Tibial artery (tissue), 4 donors: ENCODE results near the gene MAT2B.
"Not testable (repeated sequence)": the region's sequence is repeated elsewhere in the genome, so short reads cannot be mapped to it uniquely, and the experiment has no call there.

Source experiments
- DNase-seq, 2 donors: peaks; one replicate each; pipeline ENCODE4 v3.0.0-alpha.2; 2019
- H3K27ac ChIP-seq, 2 donors: fragments of 200-600 bp; sonication (generic) in 1 of 2; 1 replicate in 1 of 2; 2 replicates in 1 of 2; pipeline ENCODE4 v1.5.1; 2018 to 2019; ENCODE audit warnings: mild to moderate bottlenecking in 1 of 2
- H3K27me3 ChIP-seq, 2 donors: fragments of 200-600 bp; sonication (generic) in 1 of 2; one replicate each; pipeline versions ENCODE4 v1.5.1 to v1.6.0; 2016 to 2019
- H3K36me3 ChIP-seq, 3 donors: fragments of 200-600 bp; sonication (generic) in 2 of 3; one replicate each; pipeline ENCODE4 v1.5.1; 2016 to 2019; ENCODE audit warnings: mild to moderate bottlenecking in 2 of 3
- H3K4me1 ChIP-seq, 4 donors: fragments of 200-600 bp; sonication (generic) in 2 of 4; 1 replicate in 3 of 4; 2 replicates in 1 of 4; pipeline ENCODE4 v1.5.1; 2016 to 2019
- H3K4me3 ChIP-seq, 2 donors: fragments of 200-600 bp; sonication (generic) in 1 of 2; 1 replicate in 1 of 2; 2 replicates in 1 of 2; pipeline ENCODE4 v1.5.1; 2018 to 2019; ENCODE audit warnings: mild to moderate bottlenecking in 2 of 2
- H3K9me3 ChIP-seq, 3 donors: fragments of 200-600 bp; sonication (generic) in 1 of 3; one replicate each; pipeline ENCODE4 v1.5.1; 2016 to 2019
- CTCF ChIP-seq, 2 experiments: fragments of 200-600 bp in 1 of 2; fragments of 450-650 bp in 1 of 2; IDR thresholded peaks; one replicate each; pipeline ENCODE4 v1.5.1; 2017 to 2019; ENCODE audit warnings: antibody characterized with exemption in 2 of 2, mild to moderate bottlenecking in 1 of 2, moderate library complexity in 1 of 2
- intact Hi-C: fragments of 100-400 bp; cut with DNase I; formaldehyde crosslinking; loops from one replicate; pipeline ENCODE4 v1.15.0; 2023; ENCODE audit warnings: low total_unique reads

MAT2B gene

GRCh38 chr5:163531272-163531671 lies 25.9 kb downstream of the MAT2B start:
- intact Hi-C loops, result no loop called here
- TF ChIP-seq CTCF (IDR thresholded peaks at IDR 0.05), result no peak

GRCh38 chr5:163532171-163533084 lies 27.0 kb downstream of the MAT2B start:
- no peak overlapping the region for H3K4me3 ChIP-seq
- intact Hi-C loops, result no loop called here

More at GRCh38 chr5:163531272-163531671, 25.9 kb downstream of the MAT2B start:
- DNase-seq, result no peak
- H3K36me3 ChIP-seq, result no peaks in the 10 kb centered on the region
- peaks cover 0 to 7% (median 0%) of the 10 kb centered on the region in 4 donors for H3K4me1 ChIP-seq
- no peak overlapping the region for H3K27ac ChIP-seq
- no peak overlapping the region for H3K4me3 ChIP-seq
- no peaks in the 10 kb centered on the region for H3K9me3 ChIP-seq
- no peaks in the 10 kb centered on the region for H3K27me3 ChIP-seq

GRCh38 chr5:163533223-163533622 lies 27.8 kb downstream of the MAT2B start:
- DNase-seq, result no peak
- H3K27ac ChIP-seq, result no peak overlapping the region

More at GRCh38 chr5:163532171-163533084, 27.0 kb downstream of the MAT2B start:
- no peak for DNase-seq
- no peaks in the 10 kb centered on the region for H3K9me3 ChIP-seq
- peaks cover 0 to 7% (median 0%) of the 10 kb centered on the region in 4 donors for H3K4me1 ChIP-seq
- no peak overlapping the region for H3K27ac ChIP-seq
- TF ChIP-seq CTCF (IDR thresholded peaks at IDR 0.05), result no peak
- no peaks in the 10 kb centered on the region for H3K27me3 ChIP-seq
- no peaks in the 10 kb centered on the region for H3K36me3 ChIP-seq

GRCh38 chr5:163534492-163535094 lies 29.2 kb downstream of the MAT2B start:
- Histone ChIP-seq H3K27me3 (no peaks in the 10 kb centered on the region), H3K27ac (no peak overlapping the region), H3K9me3 (no peaks in the 10 kb centered on the region), H3K36me3 (no peaks in the 10 kb centered on the region), H3K4me1 (peaks cover 0 to 7% (median 0%) of the 10 kb centered on the region in 4 donors), H3K4me3 (no peak overlapping the region)
- intact Hi-C loops, result no loop called here
- no peak for DNase-seq
- no peak for TF ChIP-seq CTCF (IDR thresholded peaks at IDR 0.05)

More at GRCh38 chr5:163533223-163533622, 27.8 kb downstream of the MAT2B start:
- Histone ChIP-seq H3K36me3 (no peaks in the 10 kb centered on the region), H3K9me3 (no peaks in the 10 kb centered on the region), H3K4me1 (peaks cover 0 to 7% (median 0%) of the 10 kb centered on the region in 4 donors), H3K4me3 (no peak overlapping the region), H3K27me3 (no peaks in the 10 kb centered on the region)
- no peak for TF ChIP-seq CTCF (IDR thresholded peaks at IDR 0.05)
- intact Hi-C loops, result no loop called here

- intact Hi-C loops, result no loop called here
- H3K4me3 ChIP-seq, result no peak overlapping the region
- no peaks in the 10 kb centered on the region for H3K27me3 ChIP-seq
Observed at GRCh38 chr5:163535290-163535689, 29.9 kb downstream of the MAT2B start.

GRCh38 chr5:163536442-163536841 lies 31.0 kb downstream of the MAT2B start:
- H3K27me3 ChIP-seq, H3K36me3 ChIP-seq, intact Hi-C loops: not testable (repeated sequence)

More at GRCh38 chr5:163535290-163535689, 29.9 kb downstream of the MAT2B start:
- H3K36me3 ChIP-seq, result no peaks in the 10 kb centered on the region
- peaks cover 0 to 1% (median 0%) of the 10 kb centered on the region in 4 donors for H3K4me1 ChIP-seq
- no peaks in the 10 kb centered on the region for H3K9me3 ChIP-seq
- H3K27ac ChIP-seq, result no peak overlapping the region
- DNase-seq, result no peak
- TF ChIP-seq CTCF (IDR thresholded peaks at IDR 0.05), result no peak

More at GRCh38 chr5:163536442-163536841, 31.0 kb downstream of the MAT2B start:
- H3K9me3 ChIP-seq, H3K4me1 ChIP-seq, H3K27ac ChIP-seq, DNase-seq, H3K4me3 ChIP-seq: not testable (repeated sequence)
